ENCODE results near the gene LRPAP1.
"Not testable (repeated sequence)": the region's sequence is repeated elsewhere in the genome, so short reads cannot be mapped to it uniquely, and the experiment has no call there.

Gene LRPAP1

DNA sequence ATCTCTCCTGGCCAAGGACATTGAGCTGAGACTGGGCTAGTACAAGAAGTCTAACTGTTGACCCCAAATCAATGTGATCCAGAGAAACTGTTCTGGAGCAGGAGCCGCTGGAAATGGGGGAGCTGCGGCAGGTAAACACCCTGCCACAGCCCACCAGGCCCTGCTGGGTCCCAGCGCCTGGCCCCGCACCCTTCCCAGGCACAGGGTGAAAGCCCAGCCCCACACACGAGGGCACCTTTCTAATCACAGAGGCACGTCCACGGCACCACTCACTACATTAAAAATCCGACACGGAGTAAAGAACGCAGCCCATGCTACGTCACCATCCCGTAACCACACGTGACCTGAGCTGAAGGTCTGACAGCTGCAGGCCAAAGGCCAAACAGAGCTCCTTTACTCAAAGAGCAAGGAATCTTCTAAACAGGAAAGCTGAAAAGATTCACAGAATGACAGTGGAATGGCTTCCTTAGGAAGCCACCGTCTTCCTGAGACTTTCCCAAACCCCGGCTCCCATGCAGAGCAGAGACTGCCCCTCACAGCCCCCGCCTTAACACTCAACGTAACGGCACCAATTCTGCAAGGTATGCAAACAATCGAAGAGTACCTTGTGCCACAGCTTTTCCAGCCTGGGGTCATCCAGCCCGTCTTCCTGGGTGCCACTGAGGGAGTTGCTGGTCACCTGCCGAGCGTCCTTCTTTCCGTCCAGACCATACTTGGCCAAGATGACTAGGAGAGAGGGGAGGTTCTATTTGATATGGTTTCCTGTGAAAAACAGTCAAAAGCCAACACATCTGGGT is 12.6 kb downstream of the LRPAP1 start:
- DNase-seq, result no peak

DNA sequence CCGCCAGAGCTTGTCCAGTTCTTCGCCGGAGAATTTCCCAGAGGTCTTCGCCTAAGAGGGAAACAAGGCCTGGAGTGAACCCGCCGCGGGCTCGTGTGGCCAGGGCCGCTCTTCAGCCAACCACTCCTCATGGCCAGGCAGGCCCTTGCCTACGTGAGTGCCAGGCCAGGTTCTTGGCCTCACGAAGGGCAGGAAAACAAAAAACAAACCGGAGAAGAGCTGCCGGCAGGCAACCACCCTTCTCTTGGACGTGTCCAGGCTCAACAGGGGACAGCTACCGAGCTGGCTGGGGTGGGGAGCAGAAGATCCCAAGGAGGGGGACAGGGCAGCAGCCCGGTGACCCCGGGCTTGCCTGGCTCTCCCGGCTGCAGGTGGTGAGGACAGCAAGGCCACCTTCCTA is 13.3 kb downstream of the LRPAP1 start:
- no peak for DNase-seq

DNA sequence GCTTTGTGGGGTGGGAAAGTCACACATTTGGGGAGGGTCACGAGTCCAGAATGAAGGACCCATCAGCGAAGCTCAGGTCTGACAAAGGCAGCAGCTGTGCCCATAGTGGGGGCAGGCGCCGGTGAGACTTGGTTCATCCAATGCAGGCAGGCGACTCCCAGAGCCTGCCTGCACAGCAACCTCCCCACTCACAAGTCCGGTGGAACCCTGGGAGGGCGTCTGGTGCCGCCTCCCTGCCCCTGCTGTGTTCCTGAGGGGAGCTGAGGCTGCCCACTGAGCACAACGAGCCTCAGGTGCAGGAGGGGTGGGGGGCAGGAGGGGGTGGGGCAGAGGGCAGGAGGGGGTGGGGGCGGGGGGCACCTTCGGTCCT is 13.7 kb downstream of the LRPAP1 start:
- no peak for DNase-seq

DNA sequence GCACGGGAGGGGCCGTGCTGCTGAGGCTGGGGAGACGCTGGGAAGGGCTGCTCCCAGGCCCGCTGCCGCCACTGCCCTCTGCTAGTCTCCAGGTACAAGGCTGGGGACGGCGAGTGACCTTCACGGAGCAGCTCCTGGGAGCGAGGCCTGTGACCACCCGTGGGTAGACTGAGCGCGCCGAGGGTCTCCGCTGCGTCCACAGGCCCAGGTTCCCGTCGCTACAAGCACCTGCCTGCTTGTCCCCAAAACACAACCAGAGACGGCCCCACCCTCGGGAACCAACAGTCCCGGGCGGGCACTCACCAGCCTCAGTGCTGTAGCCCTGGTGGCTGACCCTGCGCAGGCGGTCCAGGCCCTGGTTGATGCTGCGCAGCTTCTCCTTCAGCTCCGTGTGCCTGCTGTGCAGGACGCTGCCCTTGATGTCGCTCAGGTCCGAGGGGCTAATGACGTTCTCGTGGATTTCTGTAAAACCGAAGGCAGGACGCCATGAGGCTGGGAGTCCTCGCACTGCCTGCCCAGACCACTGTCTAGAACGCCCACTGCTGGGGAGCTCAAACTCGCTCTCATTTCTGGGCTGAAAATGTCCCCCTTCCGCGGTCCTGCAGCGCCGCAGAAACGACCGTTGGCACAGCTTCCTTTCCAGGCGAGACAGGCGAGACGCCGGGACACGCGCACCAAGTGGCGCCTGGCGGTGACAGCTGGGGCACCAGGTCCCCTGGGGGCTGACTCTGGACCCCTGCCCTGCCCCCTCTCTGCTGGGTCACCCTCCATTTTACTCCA is 14.3 kb downstream of the LRPAP1 start:
- DNase-seq, result no peak

DNA sequence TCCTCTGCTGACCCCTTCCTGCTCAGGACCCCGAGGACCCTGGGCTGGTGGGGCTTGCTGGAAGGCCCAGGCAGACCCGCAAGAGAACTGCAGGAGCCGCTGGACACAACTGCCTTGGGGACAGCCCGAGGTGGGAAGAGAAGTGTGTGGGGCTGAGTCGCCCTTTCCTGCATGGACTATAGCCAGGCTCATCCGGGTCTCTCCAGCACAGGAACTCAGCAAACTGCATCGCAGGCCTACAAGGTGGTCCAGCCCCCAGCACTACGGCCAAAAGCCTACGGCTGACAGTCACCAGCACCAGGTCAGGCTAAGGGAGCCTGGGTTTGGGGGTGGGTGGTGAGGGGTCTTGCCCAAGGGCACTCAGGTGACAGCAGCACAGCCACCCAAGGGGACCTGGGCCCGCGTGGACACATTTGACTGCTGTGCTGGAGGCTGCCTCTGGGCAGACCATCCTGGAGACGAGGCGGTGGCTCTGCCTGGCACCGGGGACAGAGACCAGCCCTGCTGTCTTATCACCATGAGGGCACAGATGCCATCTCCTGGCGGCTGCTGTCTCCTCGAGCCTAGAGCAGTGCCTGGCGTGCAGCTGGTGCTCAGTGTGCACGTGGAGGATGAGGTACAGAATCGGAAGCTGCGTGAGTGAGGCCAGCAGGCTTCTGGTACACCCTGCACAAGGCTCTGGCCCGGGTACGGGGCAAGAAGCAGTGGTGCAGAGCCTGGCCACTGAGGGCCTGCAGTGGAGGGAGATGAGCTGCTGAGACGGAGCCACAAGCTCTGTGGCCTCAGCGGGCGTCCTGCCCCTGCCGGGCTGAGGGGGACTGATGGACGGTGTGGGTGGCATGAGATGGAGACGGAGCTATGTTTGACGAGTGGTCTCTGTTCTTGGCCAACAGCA is 15.1 kb downstream of the LRPAP1 start:
- DNase-seq, result no peak

DNA sequence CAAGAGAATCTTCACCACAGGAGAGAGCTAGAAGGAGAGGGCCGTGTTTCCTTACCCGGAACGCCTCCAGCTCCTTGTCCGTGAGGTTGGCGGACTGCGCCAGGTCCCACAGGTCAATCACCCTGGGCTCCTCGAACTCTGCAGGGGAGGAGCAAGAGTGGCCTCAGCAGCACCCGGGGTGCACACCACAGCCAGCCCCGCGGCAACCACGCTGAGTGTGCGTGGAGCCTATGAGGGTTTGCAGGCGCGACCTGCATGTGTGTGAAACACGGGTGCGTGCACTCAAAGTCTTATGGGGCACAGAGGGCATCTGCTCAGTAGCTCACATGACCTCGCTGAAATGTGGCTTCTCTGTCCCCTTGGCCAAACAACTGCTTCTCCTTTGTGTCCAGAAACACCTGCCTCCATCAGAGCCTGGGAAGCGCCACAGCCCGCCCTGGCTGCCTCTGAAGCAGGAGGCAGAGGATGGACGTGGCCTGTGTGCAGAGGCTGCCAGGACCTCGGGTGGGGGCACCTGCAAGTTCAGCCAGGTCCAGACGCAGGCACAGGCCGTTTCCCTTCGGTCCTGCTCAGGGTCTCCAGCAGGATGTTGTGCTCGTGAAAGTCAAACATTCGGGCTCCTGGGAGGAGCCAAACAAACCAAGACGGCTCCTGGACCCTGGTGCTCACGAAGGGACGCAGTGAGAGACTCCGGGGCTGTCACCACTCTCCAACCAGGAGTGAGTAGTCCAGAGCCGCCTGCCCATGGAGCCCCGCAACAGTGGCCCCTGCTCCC is 16.0 kb downstream of the LRPAP1 start:
- DNase-seq, result no peak

DNA sequence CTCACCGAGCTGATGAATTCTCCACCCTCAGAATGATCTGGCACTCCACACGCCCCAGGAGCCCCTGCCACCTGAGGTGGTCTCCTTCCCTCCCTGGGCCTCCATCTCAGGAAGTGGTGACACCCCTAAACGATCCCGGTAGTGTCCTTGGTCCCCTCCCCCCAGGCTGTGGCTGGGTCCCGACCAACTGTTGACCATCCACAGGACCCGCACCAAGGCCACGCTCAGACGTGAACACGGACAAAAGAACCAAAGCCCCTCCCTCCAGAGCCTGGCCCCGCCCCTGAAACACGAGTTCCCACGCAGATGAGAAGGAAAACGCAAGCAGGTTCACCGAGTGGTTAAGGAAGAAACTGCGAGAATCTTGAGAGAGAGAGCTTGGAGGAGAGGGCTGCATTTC is 16.6 kb downstream of the LRPAP1 start:
- no peak for DNase-seq

DNA sequence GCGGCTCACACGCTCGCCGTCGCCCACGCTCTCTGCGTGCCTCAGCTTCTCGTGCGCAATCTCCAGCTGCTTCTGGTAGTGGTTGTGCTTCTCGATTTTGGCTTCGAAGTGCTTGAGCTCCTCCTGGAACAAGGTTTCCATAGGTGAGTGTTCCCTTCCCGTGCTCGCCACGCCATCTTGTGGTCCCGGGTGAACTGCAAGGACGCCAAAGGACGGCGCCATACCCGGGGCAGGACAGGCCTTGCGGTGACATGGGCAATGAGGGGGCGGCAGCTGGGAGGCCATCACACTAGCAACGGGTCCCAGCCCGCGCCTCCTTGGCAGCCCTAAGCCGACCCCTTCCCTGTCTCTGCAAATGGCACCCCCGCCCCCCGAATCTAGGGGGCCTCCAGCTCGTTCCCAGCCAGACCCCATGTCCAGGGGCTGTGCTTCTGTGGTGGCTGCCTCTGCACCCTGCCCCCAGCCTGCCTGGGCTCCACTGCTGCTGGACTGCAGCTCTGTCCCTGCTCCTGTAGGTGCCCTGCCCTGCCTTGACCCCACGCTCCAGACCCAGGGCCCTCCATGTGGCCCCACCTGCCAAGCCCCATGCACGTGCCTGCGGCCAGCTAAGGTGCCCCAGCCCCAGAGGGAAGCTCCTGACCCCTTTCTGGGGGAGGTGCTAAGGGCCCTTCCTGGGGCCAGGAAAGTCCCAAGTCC is 17.3 kb downstream of the LRPAP1 start:
- peak in 1 of 56 donors; percentile 35 for DNase-seq

DNA sequence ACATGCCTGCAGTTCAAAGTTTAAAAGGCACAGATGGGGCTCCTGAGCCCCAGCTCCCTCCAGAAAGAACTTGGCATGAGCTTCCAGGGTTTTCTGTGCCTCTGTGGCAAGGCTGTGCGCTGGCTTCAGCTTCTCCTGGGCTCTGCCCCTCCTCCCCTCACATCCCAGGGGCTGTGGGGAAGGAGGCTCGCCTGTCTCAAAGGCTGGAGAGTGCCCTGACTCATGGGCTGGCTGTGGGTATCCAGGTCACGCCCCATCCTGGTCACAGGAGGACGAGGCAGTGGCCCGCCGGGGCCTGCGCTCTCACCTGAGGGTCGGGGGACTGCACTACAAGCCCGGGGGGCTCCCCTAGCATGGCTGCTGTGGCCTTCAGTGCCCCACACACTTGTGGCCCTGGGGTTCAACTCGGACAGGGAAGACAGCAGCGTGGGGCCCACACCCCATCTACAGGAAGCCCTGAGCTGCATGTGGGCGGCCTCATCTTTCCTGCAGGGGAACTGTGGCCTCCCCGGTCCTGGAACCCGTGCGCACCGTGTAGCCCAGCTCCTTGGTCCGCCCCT is 17.9 kb downstream of the LRPAP1 start:
- no peak for DNase-seq

DNA sequence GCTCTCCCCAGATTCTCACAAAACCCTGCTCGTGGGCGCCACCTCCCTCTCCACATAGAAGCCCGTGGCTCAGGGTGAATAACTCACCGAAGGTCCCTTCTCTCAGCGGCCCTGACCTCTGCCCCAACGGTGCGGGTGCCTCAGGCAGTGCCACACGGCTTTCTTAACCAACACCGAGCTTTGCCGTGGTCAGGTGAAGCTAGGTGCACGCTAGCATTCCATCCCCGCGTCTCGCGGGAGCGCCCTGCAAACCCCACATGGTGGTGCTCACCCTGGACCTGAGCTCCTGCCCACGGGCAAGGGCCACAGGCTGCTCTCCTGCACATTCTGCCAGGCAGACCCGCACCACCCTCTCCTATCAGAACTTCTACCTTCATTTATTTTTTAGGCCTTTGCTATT is 18.4 kb downstream of the LRPAP1 start:
- DNase-seq, result no peak

DNA sequence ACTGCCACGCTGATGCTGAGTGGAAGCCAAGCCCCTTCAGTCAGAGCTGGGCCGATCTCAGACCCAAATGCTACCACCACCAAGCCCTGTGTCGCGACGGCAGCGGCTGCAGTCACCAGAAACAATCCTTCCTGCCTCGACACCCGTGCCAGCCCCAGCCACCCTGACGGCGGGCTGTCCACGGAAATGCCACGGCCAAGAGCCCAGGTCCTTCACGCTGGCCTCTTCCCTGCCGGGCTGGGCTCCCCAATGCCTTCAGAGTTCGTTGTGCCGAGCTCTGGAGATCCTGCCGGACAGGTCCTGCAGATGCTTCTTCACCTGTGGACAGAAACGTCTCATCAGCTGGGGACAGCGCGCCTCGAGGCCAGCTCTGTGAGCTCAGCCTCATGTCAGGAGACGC is 19.5 kb downstream of the LRPAP1 start:
- no peak for DNase-seq

DNA sequence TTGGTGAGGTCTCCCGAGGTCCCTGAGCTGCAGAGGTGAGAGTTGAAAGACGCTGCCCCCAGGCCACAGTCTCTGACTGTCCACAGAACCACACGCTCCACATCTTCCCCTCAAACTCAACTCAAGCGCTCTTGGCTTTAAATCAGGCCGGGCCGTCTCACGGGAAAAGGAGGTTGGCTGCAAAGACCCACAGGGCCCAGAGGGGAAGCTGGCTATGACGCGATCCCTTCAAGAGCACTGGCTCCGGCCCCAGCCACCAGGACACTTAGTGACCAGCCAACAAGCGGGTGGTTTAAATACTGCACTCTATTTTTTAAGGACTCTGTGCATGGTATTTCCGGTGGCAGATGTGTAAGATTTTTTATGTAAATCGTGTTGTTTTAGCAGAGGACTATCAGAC is 19.9 kb downstream of the LRPAP1 start:
- DNase-seq, result peak in 2 of 56 donors; percentile 10 to 25

DNA sequence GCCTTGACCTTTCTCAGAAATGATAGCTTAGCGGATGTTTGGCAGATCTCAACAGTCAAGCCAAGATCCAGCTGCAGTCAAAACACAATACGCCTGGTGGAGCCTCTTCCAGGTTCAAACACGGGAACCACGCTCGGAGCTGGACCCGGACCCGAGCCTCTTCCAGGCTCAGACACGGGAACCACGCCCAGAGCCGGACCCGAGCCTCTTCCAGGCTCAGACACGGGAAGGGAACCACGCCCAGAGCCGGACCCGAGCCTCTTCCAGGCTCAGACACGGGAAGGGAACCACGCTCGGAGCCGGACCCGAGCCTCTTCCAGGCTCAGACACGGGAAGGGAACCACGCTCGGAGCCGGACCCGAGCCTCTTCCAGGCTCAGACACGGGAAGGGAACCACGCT is 20.6 kb downstream of the LRPAP1 start:
- not testable (repeated sequence) for DNase-seq

DNA sequence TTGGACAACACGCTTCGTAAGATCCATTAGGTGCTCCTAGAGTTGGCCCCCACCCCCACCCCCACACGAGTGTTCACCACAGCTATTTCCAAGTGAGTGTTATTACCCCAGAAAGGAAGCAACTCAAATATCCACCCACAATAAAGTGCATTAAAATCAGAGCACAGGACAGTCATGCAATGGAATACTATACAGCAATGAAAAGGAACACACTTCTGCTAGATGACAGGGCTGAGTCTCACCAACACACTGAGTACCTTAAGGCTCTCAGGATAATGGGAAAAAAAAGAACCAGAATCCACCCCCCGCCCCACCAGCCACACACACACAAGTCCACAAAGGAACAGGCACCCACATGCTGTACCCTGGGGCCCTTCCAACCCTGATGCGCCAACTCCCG is 21.0 kb downstream of the LRPAP1 start:
- no peak for DNase-seq

DNA sequence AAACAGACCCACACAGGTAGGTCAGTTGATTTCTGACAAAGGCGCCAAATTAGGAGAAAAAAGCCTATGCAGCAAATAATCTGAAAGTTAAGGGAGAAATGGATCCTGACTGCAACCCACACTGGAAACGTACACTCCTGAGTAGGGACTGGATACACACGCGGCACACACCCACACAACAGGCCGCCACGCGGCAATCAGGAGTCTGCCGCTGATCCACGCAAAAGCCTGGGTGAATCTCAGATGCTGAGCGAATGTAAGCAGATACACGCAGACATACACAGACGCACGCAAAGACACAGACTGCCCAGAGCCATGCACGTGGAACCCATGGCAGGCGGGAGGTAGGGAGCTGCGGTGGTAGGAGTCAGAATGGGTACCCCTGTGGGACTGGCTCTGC is 21.7 kb downstream of the LRPAP1 start:
- peak in 4 of 56 donors; percentile 17 to 30 (median 24) for DNase-seq

DNA sequence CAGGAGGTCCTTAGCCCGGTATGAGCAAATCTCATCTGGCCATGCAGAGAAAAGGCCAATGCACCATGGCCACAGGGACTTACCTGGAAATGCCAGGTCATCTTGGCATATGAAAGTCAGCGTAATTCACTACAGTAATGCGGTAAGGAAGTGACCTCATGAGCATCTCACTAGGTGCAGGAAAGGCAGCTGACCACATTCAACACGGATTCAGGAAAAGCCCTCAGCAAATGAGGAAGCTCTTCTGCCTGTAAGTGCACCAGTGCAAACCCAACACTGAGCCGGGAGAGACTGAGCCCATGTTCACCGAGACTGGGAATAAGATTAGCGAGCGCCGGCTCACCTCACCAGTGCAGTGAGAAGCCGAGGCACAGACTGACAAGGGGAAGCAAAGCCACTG is 23.7 kb downstream of the LRPAP1 start:
- no peak for DNase-seq

DNA sequence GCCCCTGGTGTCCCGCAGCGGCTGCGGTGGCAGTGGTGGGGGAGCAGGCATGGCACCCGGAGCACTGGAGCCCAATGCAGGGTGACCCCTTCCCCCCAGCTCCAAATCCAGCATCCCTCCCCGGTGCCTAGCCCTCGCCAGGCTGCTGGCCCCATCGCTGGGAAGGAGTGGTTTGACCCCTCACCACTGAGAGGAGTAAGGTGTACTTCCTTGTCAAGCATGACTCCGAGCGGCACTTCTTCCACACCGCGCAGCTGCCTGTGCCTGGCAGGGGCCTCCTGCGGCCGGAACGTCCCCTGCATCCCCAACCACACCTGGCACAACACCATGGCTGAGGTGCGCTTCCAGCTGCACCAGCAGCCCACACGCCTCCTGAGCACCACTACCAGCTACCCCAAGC is 27.0 kb downstream of the LRPAP1 start:
- DNase-seq, result no peak

DNA sequence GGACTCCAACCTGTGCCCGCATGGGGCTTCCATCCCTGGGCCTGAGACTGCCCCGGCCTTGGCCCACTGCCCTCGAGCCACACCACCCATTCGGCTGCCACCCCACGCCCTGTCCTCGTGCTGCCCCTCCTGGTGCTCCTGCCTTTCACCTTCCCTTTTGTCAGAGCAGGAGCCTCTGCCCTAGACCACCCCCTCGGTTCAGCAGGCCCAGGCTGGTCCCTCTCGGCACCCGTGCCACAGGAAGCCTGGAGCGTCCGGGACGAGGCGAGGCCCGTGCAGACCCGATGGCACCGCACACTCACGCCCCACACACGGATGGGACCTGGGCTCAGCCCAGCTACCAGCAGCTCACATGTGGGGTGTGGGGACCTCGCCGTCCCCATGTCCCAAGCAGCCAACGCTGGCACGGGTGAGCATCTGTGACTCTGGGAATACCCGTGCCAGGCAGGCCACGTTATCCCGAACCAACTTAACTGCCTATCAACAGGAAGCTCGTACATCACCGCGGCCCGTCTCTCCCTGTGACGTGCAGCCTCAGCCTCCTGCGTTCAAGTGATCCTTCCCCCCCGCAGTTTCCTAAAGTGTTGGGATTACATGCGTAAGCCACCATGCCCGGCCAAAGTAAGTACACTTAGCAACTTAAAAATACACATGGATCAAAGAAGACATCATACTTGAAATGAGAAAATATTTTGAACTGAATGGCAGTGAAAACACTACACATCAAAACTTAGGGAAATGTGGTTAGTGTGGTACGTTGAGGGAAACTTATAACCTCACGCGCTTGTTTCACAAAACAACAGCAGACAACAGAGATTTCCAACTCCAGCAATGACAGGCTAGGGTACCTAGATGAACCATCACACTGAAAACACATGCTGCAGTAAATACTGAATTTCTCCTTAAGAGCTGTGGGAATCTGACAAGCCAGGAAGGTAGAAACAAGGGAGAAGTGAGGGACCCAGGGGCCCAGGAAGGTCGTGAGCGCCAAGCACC is 29.0 kb downstream of the LRPAP1 start:
- no peak for DNase-seq

Measured in nucleus accumbens (tissue), 56 donors.